Karpas-422 (cell line): ENCODE results near the gene FGD4. TPM values are rescaled to one million over a fixed set of nuclear protein-coding genes. Genes with fewer than 3 reads are reported as not detected.

Source experiments
- DNase-seq: peaks from one replicate; pipeline ENCODE4 v3.0.0-alpha.2; 2015
- H2AFZ ChIP-seq: fragments of 200-600 bp; sonication (generic); 2 replicates; pipeline ENCODE4 v1.6.1; 2014; ENCODE audit warnings: antibody characterized with exemption, low read length, mixed read lengths
- H3K27ac ChIP-seq: fragments of 200-600 bp; sonication (generic); 2 replicates; pipeline ENCODE4 v1.5.1; 2014; ENCODE audit warnings: mild to moderate bottlenecking, low read length, moderate library complexity
- H3K27me3 ChIP-seq: fragments of 200-600 bp; sonication (generic); 2 replicates; pipeline ENCODE4 v1.6.1; 2014; ENCODE audit warnings: low read length, mixed read lengths
- H3K36me3 ChIP-seq: fragments of 200-600 bp; sonication (generic); 2 replicates; pipeline ENCODE4 v1.6.1; 2014; ENCODE audit warnings: low read length, mixed read lengths; ENCODE audit not compliant: insufficient read depth
- H3K4me1 ChIP-seq: fragments of 200-600 bp; sonication (generic); 2 replicates; pipeline ENCODE4 v1.6.1; 2014; ENCODE audit warnings: mild to moderate bottlenecking, low read length, mixed read lengths
- H3K4me2 ChIP-seq: fragments of 200-600 bp; sonication (generic); 2 replicates; pipeline ENCODE4 v1.6.1; 2014; ENCODE audit warnings: low read length, low read depth, mild to moderate bottlenecking; ENCODE audit not compliant: poor library complexity, severe bottlenecking
- H3K4me3 ChIP-seq: fragments of 200-600 bp; sonication (generic); 2 replicates; pipeline ENCODE4 v1.5.1; 2014; ENCODE audit warnings: mild to moderate bottlenecking, antibody characterized with exemption, low read length, mixed read lengths
- H3K79me2 ChIP-seq: fragments of 200-600 bp; sonication (generic); 2 replicates; pipeline ENCODE4 v1.6.1; 2014; ENCODE audit warnings: mild to moderate bottlenecking, low read length, mixed read lengths
- H3K9ac ChIP-seq: fragments of 200-600 bp; sonication (generic); 2 replicates; pipeline ENCODE4 v1.6.0; 2014; ENCODE audit warnings: low read length
- H3K9me2 ChIP-seq: fragments of 200-600 bp; sonication (generic), shearing (Covaris generic); replicated peaks from 2 replicates; pipeline ENCODE4 v1.6.0; 2014; ENCODE audit warnings: mild to moderate bottlenecking, low read length, moderate library complexity; ENCODE audit not compliant: insufficient read depth
- H3K9me3 ChIP-seq: fragments of 300-700, 200-600 bp; sonication (generic); 2 replicates; pipeline ENCODE4 v1.6.1; 2014; ENCODE audit warnings: low read length, mixed read lengths
- H4K20me1 ChIP-seq: fragments of 200-600 bp; sonication (generic); 2 replicates; pipeline ENCODE4 v1.6.1; 2014; ENCODE audit warnings: mild to moderate bottlenecking, antibody characterized with exemption, low read length, low read depth; ENCODE audit not compliant: insufficient read depth
- total RNA-seq: library from RNA; depleted of rRNA; stranded (reverse); fragments of >200 nt; shearing (Covaris generic); gene quantifications from 2 replicates; pipeline ENCODE4 v1.2.3, GENCODE V29; 2014; ENCODE audit warnings: low replicate concordance

FGD4 gene
- total RNA-seq, 1 experiment from 2014 or later = 0.11 TPM

GRCh38 chr12:32440120-32440865 is 40.9 kb downstream of the FGD4 start:
- H3K9me2 ChIP-seq = no peaks in the 10 kb centered on the region
- H3K36me3 ChIP-seq = no peaks in the 10 kb centered on the region
- no peak overlapping the region for H3K27ac ChIP-seq
- H3K4me2 ChIP-seq = no peak overlapping the region
- no peak overlapping the region for H3K9ac ChIP-seq
- no peak for DNase-seq
- no peaks in the 10 kb centered on the region for H4K20me1 ChIP-seq
- H2AFZ ChIP-seq = no peak overlapping the region
- no peaks in the 10 kb centered on the region for H3K4me1 ChIP-seq
- H3K79me2 ChIP-seq = no peaks in the 10 kb centered on the region
- no peak overlapping the region for H3K4me3 ChIP-seq
- no peaks in the 10 kb centered on the region for H3K27me3 ChIP-seq
- H3K9me3 ChIP-seq = no peaks in the 10 kb centered on the region

GRCh38 chr12:32443491-32443890 is 44.1 kb downstream of the FGD4 start:
- no peaks in the 10 kb centered on the region for H3K79me2 ChIP-seq
- H3K4me2 ChIP-seq = no peak overlapping the region
- no peak overlapping the region for H2AFZ ChIP-seq
- H3K27me3 ChIP-seq = no peaks in the 10 kb centered on the region
- no peaks in the 10 kb centered on the region for H3K36me3 ChIP-seq
- no peak for DNase-seq
- H3K4me1 ChIP-seq = no peaks in the 10 kb centered on the region
- no peak overlapping the region for H3K27ac ChIP-seq
- no peaks in the 10 kb centered on the region for H3K9me2 ChIP-seq
- H4K20me1 ChIP-seq = no peaks in the 10 kb centered on the region
- H3K4me3 ChIP-seq = no peak overlapping the region
- no peaks in the 10 kb centered on the region for H3K9me3 ChIP-seq
- no peak overlapping the region for H3K9ac ChIP-seq

GRCh38 chr12:32444895-32445294 is 45.5 kb downstream of the FGD4 start:
- H3K9me3 ChIP-seq = no peaks in the 10 kb centered on the region
- H4K20me1 ChIP-seq = no peaks in the 10 kb centered on the region
- H3K9me2 ChIP-seq = no peaks in the 10 kb centered on the region
- H3K36me3 ChIP-seq = no peaks in the 10 kb centered on the region
- no peaks in the 10 kb centered on the region for H3K79me2 ChIP-seq
- H3K27ac ChIP-seq = no peak overlapping the region
- no peaks in the 10 kb centered on the region for H3K4me1 ChIP-seq
- H3K4me2 ChIP-seq = no peak overlapping the region
- no peak overlapping the region for H3K4me3 ChIP-seq
- H3K27me3 ChIP-seq = no peaks in the 10 kb centered on the region
- no peak overlapping the region for H3K9ac ChIP-seq
- no peak overlapping the region for H2AFZ ChIP-seq
- DNase-seq = no peak

- Histone ChIP-seq H2AFZ (no peak overlapping the region), H3K4me3 (no peak overlapping the region), H4K20me1 (no peaks in the 10 kb centered on the region), H3K36me3 (no peaks in the 10 kb centered on the region), H3K9me3 (no peaks in the 10 kb centered on the region), H3K27me3 (no peaks in the 10 kb centered on the region), H3K9ac (no peak overlapping the region), H3K4me2 (no peak overlapping the region), H3K79me2 (no peaks in the 10 kb centered on the region), H3K27ac (no peak overlapping the region), H3K4me1 (no peaks in the 10 kb centered on the region), H3K9me2 (no peaks in the 10 kb centered on the region)
- no peak for DNase-seq
Observed at GRCh38 chr12:32445356-32445755, 46.0 kb downstream of the FGD4 start.

GRCh38 chr12:32446316-32447119 is 47.2 kb downstream of the FGD4 start:
- no peaks in the 10 kb centered on the region for H3K9me2 ChIP-seq
- no peak overlapping the region for H3K4me2 ChIP-seq
- no peaks in the 10 kb centered on the region for H3K4me1 ChIP-seq
- no peaks in the 10 kb centered on the region for H3K79me2 ChIP-seq
- H4K20me1 ChIP-seq = no peaks in the 10 kb centered on the region
- no peak overlapping the region for H3K4me3 ChIP-seq
- H3K27ac ChIP-seq = no peak overlapping the region
- no peak overlapping the region for H3K9ac ChIP-seq
- no peaks in the 10 kb centered on the region for H3K36me3 ChIP-seq
- no peaks in the 10 kb centered on the region for H3K27me3 ChIP-seq
- no peak for DNase-seq
- H2AFZ ChIP-seq = no peak overlapping the region
- no peaks in the 10 kb centered on the region for H3K9me3 ChIP-seq

- Histone ChIP-seq H3K4me3 (no peak overlapping the region), H3K9me3 (no peaks in the 10 kb centered on the region), H3K9me2 (no peaks in the 10 kb centered on the region), H3K36me3 (no peaks in the 10 kb centered on the region), H3K9ac (no peak overlapping the region), H2AFZ (no peak overlapping the region), H4K20me1 (no peaks in the 10 kb centered on the region), H3K27ac (no peak overlapping the region), H3K79me2 (no peaks in the 10 kb centered on the region), H3K4me2 (no peak overlapping the region), H3K4me1 (no peaks in the 10 kb centered on the region), H3K27me3 (no peaks in the 10 kb centered on the region)
- no peak for DNase-seq
Observed at GRCh38 chr12:32448586-32448985, 49.2 kb downstream of the FGD4 start.

GRCh38 chr12:32450363-32450762 is 51.0 kb downstream of the FGD4 start:
- H3K36me3 ChIP-seq = no peaks in the 10 kb centered on the region
- H3K4me2 ChIP-seq = no peak overlapping the region
- no peak overlapping the region for H2AFZ ChIP-seq
- no peak overlapping the region for H3K4me3 ChIP-seq
- DNase-seq = no peak
- H3K9ac ChIP-seq = no peak overlapping the region
- no peaks in the 10 kb centered on the region for H3K79me2 ChIP-seq
- no peak overlapping the region for H3K27ac ChIP-seq
- H3K4me1 ChIP-seq = no peaks in the 10 kb centered on the region
- H4K20me1 ChIP-seq = no peaks in the 10 kb centered on the region
- H3K9me3 ChIP-seq = no peaks in the 10 kb centered on the region
- H3K27me3 ChIP-seq = no peaks in the 10 kb centered on the region
- H3K9me2 ChIP-seq = no peaks in the 10 kb centered on the region

GRCh38 chr12:32450768-32451167 is 51.4 kb downstream of the FGD4 start:
- Histone ChIP-seq H2AFZ (no peak overlapping the region), H3K27me3 (no peaks in the 10 kb centered on the region), H3K36me3 (no peaks in the 10 kb centered on the region), H4K20me1 (no peaks in the 10 kb centered on the region), H3K27ac (no peak overlapping the region), H3K9me3 (no peaks in the 10 kb centered on the region), H3K4me3 (no peak overlapping the region), H3K9me2 (no peaks in the 10 kb centered on the region), H3K4me2 (no peak overlapping the region), H3K79me2 (no peaks in the 10 kb centered on the region), H3K9ac (no peak overlapping the region), H3K4me1 (peaks cover under 1% of the 10 kb centered on the region; the same call in 1 of the 2 replicates)
- no peak for DNase-seq
